Left cardiac atrium (tissue), 4 donors: ENCODE data around the gene LCE2D. TPM values are rescaled to one million over a fixed set of nuclear protein-coding genes. Genes with fewer than 3 reads are reported as not detected.
"Not testable (repeated sequence)": the region's sequence is repeated elsewhere in the genome, so short reads cannot be mapped to it uniquely, and the experiment has no call there.

Source experiments
- ATAC-seq, 2 donors: fragments of 200-7000 bp; cut with Tn5 transposase; one replicate each; pipeline ENCODE4 v1.9.1; 2020; ENCODE audit warnings: mild to moderate bottlenecking in 2 of 2, moderate library complexity in 2 of 2
- DNase-seq: peaks from one replicate; pipeline ENCODE4 v3.0.0-alpha.2; 2020
- intact Hi-C, 2 donors: fragments of 100-400 bp; cut with DNase I; formaldehyde crosslinking; loops; one replicate each; pipeline versions ENCODE4 v1.14.1 to v1.15.1; 2022 to 2023
- total RNA-seq, 2 donors: library from RNA; stranded (reverse); fragmentation: NEBNext Ultra II Directional; extraction: Animal tissue kit (Norgen Biotek cat#: 25700); gene quantifications; one replicate each; pipeline ENCODE4 v1.2.1, GENCODE V29; 2021
- donor health status: DM: no; HTN: yes; CAD: no.
- donor health status: DM: no; HTN: yes; CAD: no; lungs with severe emphysema.
- donor health status: DM: yes; HTN: yes; CAD: no.
- donor health status: Dilated cardiomyopathy.

Gene LCE2D
- total RNA-seq, 2 donors from 2014 or later, result not detected

DNA sequence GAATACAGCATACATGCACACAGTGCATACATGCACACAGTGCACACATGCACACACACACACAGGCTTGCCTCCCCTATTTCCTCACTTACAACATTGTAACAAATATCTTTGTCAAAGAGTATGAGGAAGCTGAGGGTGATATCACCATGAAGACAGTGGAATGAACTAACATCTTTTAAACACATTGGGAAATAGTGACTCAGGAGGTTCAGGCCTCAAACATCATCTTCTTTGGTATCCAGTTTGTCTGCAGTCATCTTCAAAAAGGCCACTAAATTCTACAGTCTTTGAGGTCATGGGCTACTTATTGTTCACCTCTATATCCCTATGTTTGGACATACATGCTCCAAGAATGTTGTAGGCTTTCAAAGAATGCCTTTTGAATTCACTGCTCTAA, 20.7 kb downstream of the LCE2D start:
- intact Hi-C loops, result no loop called here
- DNase-seq, result no peak

DNA sequence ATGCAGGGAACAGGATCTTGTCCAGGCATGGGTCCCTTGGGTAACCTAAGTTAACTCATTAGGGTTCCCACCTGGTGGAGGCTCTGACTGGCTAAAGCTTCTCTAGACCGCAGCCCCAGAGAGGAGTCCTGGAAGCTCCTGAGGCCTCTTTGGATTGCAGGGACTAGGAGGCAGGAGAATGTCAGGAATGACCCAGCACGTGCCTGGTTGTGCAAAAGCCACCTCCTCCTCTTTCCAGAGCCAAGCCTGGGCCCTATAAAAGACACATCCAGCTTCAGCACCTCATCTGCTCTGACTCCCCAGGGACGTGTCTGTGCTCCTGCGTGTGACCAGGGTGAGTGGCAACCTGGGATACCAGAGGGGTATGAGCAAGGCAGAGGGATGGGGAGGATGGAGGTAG, 22.6 kb downstream of the LCE2D start, which contains the start of gene LCE2B:
TSS of gene LCE2B (plus strand) at position 301 of the 400 bp plus-strand sequence. CDS start 721 bp downstream, outside the sequence.
- DNase-seq, intact Hi-C loops, ATAC-seq: not testable (repeated sequence)

More for the DNA sequence above, 20.7 kb downstream of the LCE2D start:
- ATAC-seq, result no peak

DNA sequence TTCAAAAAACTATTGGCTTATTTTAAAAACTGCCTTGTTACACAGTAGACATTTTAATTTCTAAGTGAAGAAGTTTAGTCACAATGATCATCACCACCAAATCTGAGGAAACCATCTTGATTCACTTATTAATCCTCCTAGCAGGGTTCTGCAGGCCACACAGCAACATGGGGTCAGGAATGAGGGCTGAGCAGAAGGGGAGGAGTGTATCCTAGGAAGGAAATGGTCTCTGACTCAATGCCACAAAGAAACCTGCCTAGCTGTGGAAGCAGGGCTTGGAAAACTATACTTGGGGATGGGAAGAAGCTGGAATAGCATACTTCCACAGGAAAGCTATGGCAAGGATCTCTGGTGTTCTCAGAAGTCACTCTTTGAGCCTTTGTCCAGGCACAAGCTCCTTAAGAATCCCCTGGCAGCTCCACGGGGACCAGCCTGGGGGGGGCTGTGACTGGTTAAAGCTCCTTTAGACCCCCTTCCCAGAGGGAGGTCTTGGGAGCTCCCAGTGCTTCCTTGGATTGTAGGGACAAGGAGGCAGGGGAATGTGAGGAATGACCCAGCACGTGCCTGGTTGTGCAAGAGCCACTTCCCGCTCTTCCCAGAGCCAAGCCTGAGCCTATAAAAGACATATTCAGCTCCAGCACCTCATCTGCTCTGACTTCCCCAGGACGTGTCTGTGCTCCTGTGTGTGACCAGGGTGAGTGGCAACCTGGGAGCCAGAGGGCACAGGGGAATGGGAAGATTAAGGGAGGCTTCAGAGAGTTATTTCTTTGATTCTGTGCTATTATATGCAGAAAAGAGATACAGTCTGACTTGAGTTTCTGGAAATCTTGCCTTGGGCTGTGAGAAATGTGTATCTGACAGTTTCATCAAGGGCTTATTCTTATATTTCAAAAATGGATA, 34.8 kb downstream of the LCE2D start, which contains the start of gene LCE2A:
TSS of gene LCE2A (plus strand) at position 645 of the 900 bp plus-strand sequence. CDS start 557 bp downstream, outside the sequence.
- intact Hi-C loops, result no loop called here
- DNase-seq, result no peak
- ATAC-seq, result no peak

DNA sequence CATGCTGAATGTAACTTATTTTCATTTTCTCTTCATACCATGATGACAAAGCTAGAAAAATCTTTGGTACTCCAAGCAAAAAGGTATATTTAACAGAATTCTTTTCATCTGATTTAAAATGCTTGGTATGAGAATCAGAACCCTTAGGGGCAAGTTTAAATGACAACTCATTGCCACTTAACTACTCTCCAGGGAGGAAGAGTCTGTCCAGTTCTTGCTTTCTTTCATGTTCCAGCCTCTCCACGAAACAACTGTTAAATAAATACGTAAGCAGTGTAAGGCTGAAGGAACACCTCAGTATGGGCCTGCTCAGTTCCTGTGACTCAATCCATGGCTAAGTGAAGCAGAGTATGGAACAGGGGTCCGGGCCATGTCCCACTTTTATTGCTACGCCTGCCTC, 36.6 kb downstream of the LCE2D start:
- DNase-seq (no peak), ATAC-seq (no peak)
- intact Hi-C loops, result no loop called here

DNA sequence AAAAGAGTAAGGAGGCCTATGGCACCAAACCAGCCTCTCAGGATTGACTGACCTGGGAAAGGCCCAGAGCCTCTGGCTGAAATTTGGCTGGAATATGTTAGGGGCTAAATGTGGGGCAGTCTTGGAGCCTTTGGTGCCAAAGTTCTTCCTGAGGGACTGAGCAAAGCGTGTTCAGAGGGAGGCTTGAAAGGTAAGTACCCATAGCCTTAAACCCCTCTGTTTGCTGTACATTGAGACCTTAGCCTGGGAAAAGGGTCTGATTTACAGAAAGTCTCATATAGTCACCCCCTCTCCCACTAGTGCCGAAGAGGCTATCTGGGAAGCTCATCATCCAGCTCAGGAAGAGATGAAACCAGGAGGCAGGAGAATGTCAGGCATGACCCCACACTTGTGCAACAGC, 44.7 kb downstream of the LCE2D start, which contains the start of gene LCE4A:
TSS of gene LCE4A (plus strand) at position 301 of the 400 bp plus-strand sequence. CDS start 916 bp downstream, outside the sequence.
- intact Hi-C loops, result no loop called here
- DNase-seq, result no peak
- no peak for ATAC-seq

Other genes with a start within 250 kb of the LCE2D start
- gene CRNN, start 249.1 kb upstream of the LCE2D start, total RNA-seq, result not detected
- not detected for gene LCE5A, start 152.6 kb upstream of the LCE2D start, total RNA-seq
- not detected for gene CRCT1, start 148.9 kb upstream of the LCE2D start, total RNA-seq
- gene LCE3E, start 96.6 kb upstream of the LCE2D start, total RNA-seq, result not detected
- gene LCE3D, start 82.9 kb upstream of the LCE2D start, total RNA-seq, result not detected
- not detected for gene LCE3C, start 63.1 kb upstream of the LCE2D start, total RNA-seq
- not detected for gene LCE3B, start 49.6 kb upstream of the LCE2D start, total RNA-seq
- gene LCE3A, start 40.3 kb upstream of the LCE2D start, total RNA-seq, result not detected
- not detected for gene LCE2C, start 11.9 kb downstream of the LCE2D start, total RNA-seq
- not detected for gene LCE2B, start 22.7 kb downstream of the LCE2D start, total RNA-seq
- gene LCE2A, start 35.0 kb downstream of the LCE2D start, total RNA-seq, result not detected
- gene LCE4A, start 44.8 kb downstream of the LCE2D start, total RNA-seq, result not detected
- not detected for gene KPRP, start 94.6 kb downstream of the LCE2D start, total RNA-seq
- gene LCE1F, start 111.8 kb downstream of the LCE2D start, total RNA-seq, result not detected
- gene LCE1E, start 122.9 kb downstream of the LCE2D start, total RNA-seq, result not detected
- not detected for gene LCE1D, start 133.3 kb downstream of the LCE2D start, total RNA-seq
- gene LCE1C, start 143.3 kb downstream of the LCE2D start, total RNA-seq, result not detected
- gene LCE1B, start 148.6 kb downstream of the LCE2D start, total RNA-seq, result not detected
- not detected for gene LCE1A, start 164.1 kb downstream of the LCE2D start, total RNA-seq
- gene LCE6A, start 179.5 kb downstream of the LCE2D start, total RNA-seq, result not detected
- not detected for gene LCE7A, start 196.6 kb downstream of the LCE2D start, total RNA-seq
- not detected for gene SMCP, start 214.9 kb downstream of the LCE2D start, total RNA-seq
- not detected for gene IVL, start 245.2 kb downstream of the LCE2D start, total RNA-seq